Measurements from ENCODE around the gene PXDC1. TPM values are rescaled to one million over a fixed set of nuclear protein-coding genes. Genes with fewer than 3 reads are reported as not detected.

Gene PXDC1
- total RNA-seq, 6 experiments from 2014 or later, result 50.5 to 250 (median 97.5) TPM

- H3K4me1 ChIP-seq, result peaks cover 0 to 76% (median 31%) of the 10 kb centered on the region in 4 donors
- no peak overlapping the region for H3K4me3 ChIP-seq
- H3K27ac ChIP-seq, result peak overlapping the region in 2 of 3 donors; percentile 76 to 92
- no peak for ATAC-seq
- DNase-seq, result no peak
- intact Hi-C loops (cut with DNase I), result loop anchor here in 1 of 2 donors (10.0 kb wide), 1 partner anchor 238 kb away; no protein-coding TSS in a partner anchor
- no peaks in the 10 kb centered on the region for H3K9me3 ChIP-seq
- no peaks in the 10 kb centered on the region for H3K27me3 ChIP-seq
- H3K36me3 ChIP-seq, result no peaks in the 10 kb centered on the region
- 80% methylated on average over 3 of the region's 8 CpGs for WGBS (ENCODE audit: insufficient coverage, low coverage, low lambda C conversion rate, missing lambda C conversion rate)
- TF ChIP-seq POLR2A (IDR thresholded peaks at IDR 0.05), result no peak
- TF ChIP-seq CTCF (IDR thresholded peaks at IDR 0.05), result no peak
These were observed 4.8 kb downstream of the PXDC1 start for GRCh38 chr6:3746696-3747095.

- TF ChIP-seq CTCF (IDR thresholded peaks at IDR 0.05) (no peak), POLR2A (IDR thresholded peaks at IDR 0.05) (no peak)
- intact Hi-C loops (cut with DNase I), result loop anchor here in 1 of 2 donors (10.0 kb wide), 1 partner anchor 239 kb away; no protein-coding TSS in a partner anchor
- no peaks in the 10 kb centered on the region for H3K36me3 ChIP-seq
- no peak for DNase-seq
- WGBS (ENCODE audit: insufficient coverage, low coverage, low lambda C conversion rate, missing lambda C conversion rate), result 36% methylated on average over 8 of the region's 11 CpGs
- peak overlapping the region in 2 of 3 donors; percentile 76 to 92 for H3K27ac ChIP-seq
- ATAC-seq, result no peak
- H3K4me1 ChIP-seq, result peaks cover 0 to 80% (median 34%) of the 10 kb centered on the region in 4 donors
- no peak overlapping the region for H3K4me3 ChIP-seq
- no peaks in the 10 kb centered on the region for H3K27me3 ChIP-seq
- no peaks in the 10 kb centered on the region for H3K9me3 ChIP-seq
These were observed 5.3 kb downstream of the PXDC1 start for GRCh38 chr6:3746119-3746691.

- peak overlapping the region; percentile 66 to 92 (median 76) for H3K27ac ChIP-seq
- peaks cover 0 to 85% (median 36%) of the 10 kb centered on the region in 4 donors for H3K4me1 ChIP-seq
- intact Hi-C loops (cut with DNase I), result loop anchor here in 1 of 2 donors (10.0 kb wide), 1 partner anchor 239 kb away; no protein-coding TSS in a partner anchor
- 61% methylated on average over 3 of the region's 4 CpGs for WGBS (ENCODE audit: insufficient coverage, low coverage, low lambda C conversion rate, missing lambda C conversion rate)
- no peaks in the 10 kb centered on the region for H3K9me3 ChIP-seq
- no peaks in the 10 kb centered on the region for H3K36me3 ChIP-seq
- no peak for TF ChIP-seq POLR2A (IDR thresholded peaks at IDR 0.05)
- no peak for TF ChIP-seq CTCF (IDR thresholded peaks at IDR 0.05)
- no peaks in the 10 kb centered on the region for H3K27me3 ChIP-seq
- no peak for DNase-seq
- no peak overlapping the region for H3K4me3 ChIP-seq
- ATAC-seq, result no peak
These were observed 5.9 kb downstream of the PXDC1 start for GRCh38 chr6:3745566-3746118.

GRCh38 chr6:3744901-3745470 is 6.5 kb downstream of the PXDC1 start:
- H3K27me3 ChIP-seq, result no peaks in the 10 kb centered on the region
- ATAC-seq (peak; percentile 22 to 64 (median 54)), DNase-seq (peak; percentile 66 to 88 (median 85))
- H3K9me3 ChIP-seq, result no peaks in the 10 kb centered on the region
- no peak overlapping the region for H3K4me3 ChIP-seq
- peaks cover 0 to 92% (median 39%) of the 10 kb centered on the region in 4 donors for H3K4me1 ChIP-seq
- intact Hi-C loops (cut with DNase I), result loop anchor here in 1 of 2 donors (10.0 kb wide), 1 partner anchor 240 kb away; no protein-coding TSS in a partner anchor
- peak overlapping the region; percentile 66 to 92 (median 76) for H3K27ac ChIP-seq
- WGBS (ENCODE audit: insufficient coverage, low coverage, low lambda C conversion rate, missing lambda C conversion rate), result 74% methylated on average over 4 of the region's 20 CpGs
- H3K36me3 ChIP-seq, result no peaks in the 10 kb centered on the region
- TF ChIP-seq CTCF (IDR thresholded peaks at IDR 0.05), result no peak
- TF ChIP-seq POLR2A (IDR thresholded peaks at IDR 0.05), result peak; percentile 67

Measured in right lobe of liver (tissue), 6 donors.